HG03558 (cell line): ENCODE results near the gene GOT2.
A peak's percentile ranks its signal among the peaks of the same experiment; 100 is the strongest.
"Not testable (repeated sequence)": the region's sequence is repeated elsewhere in the genome, so short reads cannot be mapped to it uniquely, and the experiment has no call there.

ENCODE experiments used
- ATAC-seq: cut with Tn5 transposase; IDR thresholded peaks from one replicate; pipeline ENCODE4 v1.9.1; 2021; ENCODE audit warnings: moderate number of reproducible peaks; ENCODE audit not compliant: unreplicated experiment; ENCODE audit errors: extremely low read depth

GOT2 gene

GRCh38 chr16:58727028-58727781 is 6.9 kb downstream of the GOT2 start:
- no peak for ATAC-seq

- no peak for ATAC-seq
Measured at GRCh38 chr16:58723109-58723508, 11.0 kb downstream of the GOT2 start.

GRCh38 chr16:58717994-58718393 is 16.1 kb downstream of the GOT2 start:
- ATAC-seq: no peak

- no peak for ATAC-seq
Measured at GRCh38 chr16:58716468-58716867, 17.6 kb downstream of the GOT2 start.

GRCh38 chr16:58713742-58714141 is 20.4 kb downstream of the GOT2 start:
- ATAC-seq: no peak

GRCh38 chr16:58709333-58709732 is 24.8 kb downstream of the GOT2 start:
- no peak for ATAC-seq

- ATAC-seq: no peak
Measured at GRCh38 chr16:58699151-58699550, 35.0 kb downstream of the GOT2 start.

GRCh38 chr16:58695368-58695767 is 38.7 kb downstream of the GOT2 start:
- ATAC-seq: no peak

GRCh38 chr16:58692450-58692849 is 41.7 kb downstream of the GOT2 start:
- ATAC-seq: no peak

- ATAC-seq: not testable (repeated sequence)
Measured at GRCh38 chr16:58686985-58687706, 47.0 kb downstream of the GOT2 start.

- no peak for ATAC-seq
Measured at GRCh38 chr16:58685084-58685449, 49.0 kb downstream of the GOT2 start.

GRCh38 chr16:58684354-58685083 is 49.6 kb downstream of the GOT2 start, which contains the start of gene SLC38A7:
Gene SLC38A7, minus strand, starts transcription at chr16:58684770. Its CDS starts 4,644 bp downstream, at chr16:58680126.
- peak; percentile 96 for ATAC-seq

- no peak for ATAC-seq
Measured at GRCh38 chr16:58684001-58684353, 50.1 kb downstream of the GOT2 start.

- no peak for ATAC-seq
Measured at GRCh38 chr16:58679763-58680162, 54.4 kb downstream of the GOT2 start.

GRCh38 chr16:58678716-58679115 is 55.4 kb downstream of the GOT2 start:
- ATAC-seq: no peak

GRCh38 chr16:58678269-58678668 is 55.8 kb downstream of the GOT2 start:
- no peak for ATAC-seq

- ATAC-seq: no peak
Measured at GRCh38 chr16:58670946-58671583, 63.1 kb downstream of the GOT2 start.

- ATAC-seq: no peak
Measured at GRCh38 chr16:58670177-58670576, 63.9 kb downstream of the GOT2 start.

GRCh38 chr16:58665200-58665599 is 68.9 kb downstream of the GOT2 start:
- ATAC-seq: no peak

GRCh38 chr16:58661199-58661830 is 72.8 kb downstream of the GOT2 start:
- peak; percentile 59 for ATAC-seq
